HG03196 (cell line): Measurements from ENCODE around the gene PHACTR1.

ENCODE experiments used
- ATAC-seq: cut with Tn5 transposase; IDR thresholded peaks from one replicate; pipeline ENCODE4 v1.9.1; 2021; ENCODE audit not compliant: unreplicated experiment

The PHACTR1 gene

GRCh38 chr6:13059026-13059425 is 342.5 kb downstream of the PHACTR1 start:
- ATAC-seq: no peak

GRCh38 chr6:13063300-13063918 is 346.8 kb downstream of the PHACTR1 start:
- ATAC-seq: no peak

- no peak for ATAC-seq
Measured at GRCh38 chr6:13065581-13065980, 349.0 kb downstream of the PHACTR1 start.

DNA sequence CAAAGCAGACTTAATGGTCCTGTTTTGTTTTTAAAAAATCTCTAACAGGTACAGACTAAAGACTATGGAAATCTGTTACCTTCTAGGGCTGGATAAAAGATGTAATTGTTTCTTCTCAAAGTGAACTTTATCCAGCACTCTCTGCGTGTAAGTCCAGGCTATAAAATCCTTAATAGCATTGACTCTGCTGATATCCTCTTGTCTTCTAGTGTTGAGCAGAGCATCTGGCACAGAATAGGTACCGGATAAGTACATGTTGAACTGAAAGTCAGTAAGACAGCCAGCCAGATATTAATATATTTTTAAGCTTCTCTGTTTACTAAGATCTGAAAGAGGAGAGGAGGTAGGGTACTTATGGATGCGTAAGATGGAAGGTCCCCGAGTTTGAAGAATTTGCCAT is 349.5 kb downstream of the PHACTR1 start:
- ATAC-seq: no peak

GRCh38 chr6:13066820-13067219 is 350.3 kb downstream of the PHACTR1 start:
- ATAC-seq: no peak

DNA sequence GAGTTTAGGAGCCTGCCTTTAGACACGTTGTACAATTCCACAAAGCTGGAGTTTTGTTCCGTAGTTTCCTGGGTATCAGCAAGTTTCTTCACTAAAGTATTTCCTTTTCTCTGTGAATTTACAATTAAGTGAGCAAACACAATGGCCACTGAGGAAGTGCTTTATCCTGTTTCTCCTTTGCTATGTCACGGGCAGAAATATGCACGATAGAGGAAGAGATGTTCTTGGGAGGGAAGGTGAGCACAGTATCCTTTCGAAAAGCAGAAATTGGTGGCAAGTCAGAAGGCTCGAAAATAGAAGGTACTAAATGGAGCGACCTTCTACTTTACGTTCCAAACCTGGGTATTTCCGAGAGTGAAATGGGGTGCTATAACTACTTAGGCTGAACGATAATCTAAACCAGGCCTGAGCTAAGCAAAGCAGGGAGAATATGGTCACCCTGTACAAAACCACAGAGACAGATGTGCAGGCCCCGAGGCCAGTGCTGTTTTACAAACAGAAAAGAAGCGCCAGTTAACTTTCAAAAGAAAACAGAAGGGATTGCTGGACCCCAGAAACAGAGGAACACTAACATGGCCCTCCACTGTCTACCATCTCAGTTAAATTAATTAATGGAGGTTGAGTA is 352.1 kb downstream of the PHACTR1 start:
- no peak for ATAC-seq

- ATAC-seq: no peak
Measured at GRCh38 chr6:13071550-13072345, 355.2 kb downstream of the PHACTR1 start.

- no peak for ATAC-seq
Measured at GRCh38 chr6:13072686-13073347, 356.2 kb downstream of the PHACTR1 start.

DNA sequence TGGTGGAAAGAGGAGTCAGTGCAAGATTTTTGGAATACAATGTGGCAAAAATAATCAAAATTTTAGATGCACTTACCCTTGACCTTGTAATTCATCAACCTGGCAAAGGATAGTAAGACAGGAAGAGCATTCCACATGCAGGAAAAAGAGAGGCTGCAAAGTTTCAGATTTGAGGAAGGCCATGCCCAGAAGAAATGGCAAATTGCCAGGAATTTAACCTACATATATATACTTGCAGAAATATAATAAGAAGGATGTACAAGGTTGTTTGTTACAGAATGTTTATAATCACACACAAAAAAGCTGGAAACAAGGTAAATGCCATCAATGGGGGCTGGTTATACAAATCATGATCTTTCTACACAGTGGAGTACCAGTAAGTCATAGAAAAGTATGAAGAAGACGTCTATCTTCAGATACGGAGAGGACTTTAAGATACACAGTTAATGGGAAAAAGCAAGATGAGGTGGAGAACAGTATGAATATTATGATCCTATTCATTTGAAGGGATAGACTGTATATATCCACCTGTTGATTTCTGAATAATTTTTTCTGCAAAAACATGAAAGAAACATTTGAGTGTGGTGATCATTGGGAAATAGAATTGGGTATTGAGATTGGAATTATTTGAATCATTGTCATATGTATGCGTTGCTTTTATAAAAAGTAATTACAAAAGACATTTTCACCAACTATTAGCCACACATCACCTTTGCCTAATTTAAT is 358.0 kb downstream of the PHACTR1 start:
- no peak for ATAC-seq

GRCh38 chr6:13075141-13075845 is 358.7 kb downstream of the PHACTR1 start:
- no peak for ATAC-seq

GRCh38 chr6:13076575-13076974 is 360.0 kb downstream of the PHACTR1 start:
- no peak for ATAC-seq

- ATAC-seq: no peak
Measured at GRCh38 chr6:13077117-13077516, 360.6 kb downstream of the PHACTR1 start.

DNA sequence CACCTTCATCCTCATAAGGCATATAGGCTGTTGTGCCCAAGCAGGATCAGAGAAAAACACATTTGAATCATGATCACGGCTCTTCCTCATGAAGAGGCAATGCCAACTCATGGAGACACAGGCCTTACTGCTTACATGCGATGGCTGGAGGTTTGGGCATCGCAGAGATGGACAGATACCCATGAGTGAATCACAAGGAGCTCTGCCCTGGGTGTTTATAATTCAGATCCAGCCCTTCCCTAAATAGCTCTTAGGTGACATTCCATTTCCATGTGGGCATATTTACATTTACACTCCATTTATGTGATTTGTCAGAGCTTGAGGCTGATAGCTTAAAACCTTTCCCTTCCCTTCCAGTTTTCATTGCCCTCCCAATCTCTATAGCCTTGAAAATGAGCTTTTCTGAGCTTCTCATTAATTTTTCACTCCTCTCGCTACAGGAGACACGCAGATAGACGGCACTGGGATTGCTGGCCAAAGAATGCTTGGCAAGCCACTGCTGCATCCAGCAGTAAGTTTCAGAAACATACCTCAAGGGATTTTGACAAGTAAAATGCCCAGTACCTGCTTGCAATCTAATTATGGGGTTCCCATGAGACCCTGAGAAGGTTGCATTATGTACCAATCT is 362.6 kb downstream of the PHACTR1 start:
- ATAC-seq: no peak

- no peak for ATAC-seq
Measured at GRCh38 chr6:13080462-13081188, 364.1 kb downstream of the PHACTR1 start.

GRCh38 chr6:13081189-13081563 is 364.6 kb downstream of the PHACTR1 start:
- ATAC-seq: no peak

DNA sequence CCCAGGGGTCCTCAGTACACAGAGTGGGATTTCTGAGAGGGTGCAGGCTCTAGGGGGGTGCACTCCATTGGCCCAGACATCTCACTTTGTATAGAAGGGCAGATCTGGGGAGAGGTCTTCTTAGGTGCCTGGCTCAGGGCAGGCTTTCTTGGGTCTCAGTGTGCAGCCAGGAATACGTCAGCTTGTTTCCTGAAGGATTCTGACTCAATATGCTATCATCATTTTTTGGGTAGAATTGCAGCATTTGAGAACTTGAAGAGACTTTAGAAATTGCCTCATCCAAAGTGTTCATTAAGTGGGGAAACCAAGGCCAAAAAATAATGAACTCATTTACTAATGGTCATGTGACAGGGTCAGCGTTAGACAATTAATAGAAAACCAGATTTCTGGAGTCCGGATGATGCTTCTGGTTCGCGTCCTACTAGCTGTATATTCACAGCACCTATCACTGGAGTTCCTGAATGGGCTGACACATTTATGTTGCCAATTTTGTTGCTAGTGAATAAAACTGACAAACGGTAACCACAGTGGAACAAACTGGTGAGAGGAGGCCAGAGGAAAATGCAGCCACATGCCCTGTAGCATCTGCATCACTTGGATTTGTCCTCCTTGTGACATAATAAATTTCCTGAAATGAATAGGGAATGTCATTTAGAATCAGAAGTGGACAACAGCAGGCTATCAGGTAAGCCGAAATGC is 372.9 kb downstream of the PHACTR1 start:
- no peak for ATAC-seq

- no peak for ATAC-seq
Measured at GRCh38 chr6:13091192-13091591, 374.6 kb downstream of the PHACTR1 start.

GRCh38 chr6:13094781-13095425 is 378.3 kb downstream of the PHACTR1 start:
- ATAC-seq: no peak
